Caco-2 (cell line): Measurements from ENCODE around the gene TEX19. TPM values are rescaled to one million over a fixed set of nuclear protein-coding genes. Genes with fewer than 3 reads are reported as not detected.

Experiments
- BruUV-seq: library from RNA; stranded (reverse); fragments of 400-500 nt; replicated peaks from 2 replicates; lab custom pipeline; 2021; lab: Mats Ljungman, UMichigan
- CTCF ChIA-PET: fragments of 300-600 bp; sonication (Branson Sonifier 250); formaldehyde crosslinking; loops from one replicate; lab custom pipeline; 2022; ENCODE audit warnings: antibody characterized with exemption; lab: Charles Lee
- POLR2A ChIA-PET: fragments of 300-600 bp; sonication (Branson Sonifier 250); formaldehyde crosslinking; loops from one replicate; lab custom pipeline; 2022; ENCODE audit warnings: antibody characterized with exemption; lab: Charles Lee
- DNase-seq, 2 experiments: peaks; one replicate each; pipeline versions ENCODE4 v3.0.0 to v3.0.0-alpha.2; 2020 to 2022
- H3K27me3 ChIP-seq: replicated peaks from 2 replicates; pipeline ENCODE4 v1.6.0; 2011; ENCODE audit warnings: low read length; ENCODE audit not compliant: control insufficient read depth, insufficient read depth
- H3K36me3 ChIP-seq: 2 replicates; pipeline ENCODE4 v1.5.1; 2011; ENCODE audit warnings: low read length; ENCODE audit not compliant: control insufficient read depth, insufficient read depth
- H3K4me1 ChIP-seq: fragments of 250-450 bp; sonication (Bioruptor Pico); 2 replicates; pipeline ENCODE4 v1.5.1; 2020; ENCODE audit warnings: mild to moderate bottlenecking
- H3K4me3 ChIP-seq: 2 replicates; pipeline ENCODE4 v1.5.1; 2011; ENCODE audit warnings: low read depth, mild to moderate bottlenecking, control low read depth, low read length
- H3K9me3 ChIP-seq: fragments of 250-450 bp; sonication (Bioruptor Pico); 2 replicates; pipeline ENCODE4 v1.5.1; 2020; ENCODE audit warnings: mild to moderate bottlenecking, moderate library complexity
- H3K27ac Mint-ChIP-seq: one replicate; pipeline ENCODE4 v1.8.0; 2022; ENCODE audit warnings: mixed read lengths; ENCODE audit not compliant: unreplicated experiment
- H3K27me3 Mint-ChIP-seq: one replicate; pipeline ENCODE4 v1.8.0; 2022; ENCODE audit warnings: mixed read lengths; ENCODE audit not compliant: insufficient read depth, unreplicated experiment
- H3K36me3 Mint-ChIP-seq: one replicate; pipeline ENCODE4 v1.8.0; 2022; ENCODE audit warnings: mild to moderate bottlenecking, mixed read lengths; ENCODE audit not compliant: insufficient read depth, unreplicated experiment
- H3K4me1 Mint-ChIP-seq: one replicate; pipeline ENCODE4 v1.8.0; 2022; ENCODE audit warnings: low read depth, mixed read lengths; ENCODE audit not compliant: unreplicated experiment
- H3K4me3 Mint-ChIP-seq: one replicate; pipeline ENCODE4 v1.8.0; 2022; ENCODE audit warnings: mild to moderate bottlenecking, moderate library complexity, mixed read lengths; ENCODE audit not compliant: unreplicated experiment
- H3K9me3 Mint-ChIP-seq: one replicate; pipeline ENCODE4 v1.8.0; 2022; ENCODE audit warnings: mixed read lengths; ENCODE audit not compliant: unreplicated experiment
- intact Hi-C: fragments of 100-400 bp; cut with micrococcal nuclease; formaldehyde crosslinking; loops from one replicate; pipeline ENCODE4 v1.10.0; 2022; ENCODE audit not compliant: unreplicated experiment
- total RNA-seq: library from RNA; stranded (reverse); gene quantifications from 2 replicates; pipeline ENCODE4 v1.2.3, GENCODE V29; 2022
- TF ChIP-seq, protein P1 (sequence below), 2 experiments: fragments of 200-600 bp in 1 of 2; IDR thresholded peaks; 1 replicate in 1 of 2; 2 replicates in 1 of 2; pipeline versions ENCODE4 v1.5.1 to v1.8.0; 2011 to 2022; ENCODE audit warnings: antibody characterized with exemption in 1 of 2, control low read depth in 1 of 2, inconsistent platforms in 1 of 2, low read depth in 1 of 2, low read length in 1 of 2, mild to moderate bottlenecking in 1 of 2, moderate library complexity in 1 of 2; ENCODE audit not compliant: insufficient read depth in 1 of 2, severe bottlenecking in 1 of 2, unreplicated experiment in 1 of 2

TEX19 gene
- total RNA-seq, 1 experiment from 2014 or later, result 4.2 TPM

GRCh38 chr17:82412535-82413520, 53.8 kb downstream of the TEX19 start:
- no peaks in the 10 kb centered on the region for H3K36me3 Mint-ChIP-seq
- ChIA-PET CTCF (no interaction called here), POLR2A (no interaction called here)

More at GRCh38 chr17:82412535-82413520, 53.8 kb downstream of the TEX19 start:
- H3K36me3 ChIP-seq, result peaks cover 2% of the 10 kb centered on the region; the same call in 1 of the 2 replicates
- intact Hi-C loops, result loop anchor here (5.0 kb wide), 1 partner anchor 61 kb away; no protein-coding TSS in a partner anchor
- no peaks in the 10 kb centered on the region for H3K27me3 ChIP-seq
- Mint-ChIP-seq H3K4me3 (no peak overlapping the region), H3K27me3 (no peaks in the 10 kb centered on the region), H3K9me3 (no peaks in the 10 kb centered on the region), H3K27ac (no peak overlapping the region), H3K4me1 (no peaks in the 10 kb centered on the region)
- no peak overlapping the region for H3K4me3 ChIP-seq
- TF ChIP-seq, protein P1, sequence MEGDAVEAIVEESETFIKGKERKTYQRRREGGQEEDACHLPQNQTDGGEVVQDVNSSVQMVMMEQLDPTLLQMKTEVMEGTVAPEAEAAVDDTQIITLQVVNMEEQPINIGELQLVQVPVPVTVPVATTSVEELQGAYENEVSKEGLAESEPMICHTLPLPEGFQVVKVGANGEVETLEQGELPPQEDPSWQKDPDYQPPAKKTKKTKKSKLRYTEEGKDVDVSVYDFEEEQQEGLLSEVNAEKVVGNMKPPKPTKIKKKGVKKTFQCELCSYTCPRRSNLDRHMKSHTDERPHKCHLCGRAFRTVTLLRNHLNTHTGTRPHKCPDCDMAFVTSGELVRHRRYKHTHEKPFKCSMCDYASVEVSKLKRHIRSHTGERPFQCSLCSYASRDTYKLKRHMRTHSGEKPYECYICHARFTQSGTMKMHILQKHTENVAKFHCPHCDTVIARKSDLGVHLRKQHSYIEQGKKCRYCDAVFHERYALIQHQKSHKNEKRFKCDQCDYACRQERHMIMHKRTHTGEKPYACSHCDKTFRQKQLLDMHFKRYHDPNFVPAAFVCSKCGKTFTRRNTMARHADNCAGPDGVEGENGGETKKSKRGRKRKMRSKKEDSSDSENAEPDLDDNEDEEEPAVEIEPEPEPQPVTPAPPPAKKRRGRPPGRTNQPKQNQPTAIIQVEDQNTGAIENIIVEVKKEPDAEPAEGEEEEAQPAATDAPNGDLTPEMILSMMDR (IDR thresholded peaks at IDR 0.05; ENCODE audit: insufficient read depth in 1 of 2, low read depth in 1 of 2, low read length in 1 of 2, severe bottlenecking in 1 of 2, unreplicated experiment in 1 of 2), result no peak
- H3K9me3 ChIP-seq, result no peaks in the 10 kb centered on the region
- H3K4me1 ChIP-seq, result no peaks in the 10 kb centered on the region
- DNase-seq, result no peak
- BruUV-seq, result no TSS peak

Other genes with a start within 250 kb of the TEX19 start
- gene CCDC57, start 146.4 kb upstream of the TEX19 start, total RNA-seq, result 31.0 and 32.2 TPM in 2 replicates
- gene SLC16A3, start 130.2 kb upstream of the TEX19 start, total RNA-seq, result 13.1 and 13.7 TPM in 2 replicates
- gene CSNK1D, start 85.5 kb upstream of the TEX19 start, total RNA-seq, result 196 TPM in 2 replicates
- gene CD7, start 41.6 kb upstream of the TEX19 start, total RNA-seq, result 0.37 and 0.93 TPM in 2 replicates
- 0.37 and 0.75 TPM in 2 replicates for gene SECTM1, start 25.5 kb upstream of the TEX19 start, total RNA-seq
- 0.66 and 1.3 TPM in 2 replicates for gene UTS2R, start 12.5 kb downstream of the TEX19 start, total RNA-seq
- gene HEXD, start 59.1 kb downstream of the TEX19 start, total RNA-seq, result 29.5 and 34.2 TPM in 2 replicates
- 47.2 and 51.2 TPM in 2 replicates for gene OGFOD3, start 59.3 kb downstream of the TEX19 start, total RNA-seq
- 99.6 and 99.9 TPM in 2 replicates for gene CYBC1, start 91.5 kb downstream of the TEX19 start, total RNA-seq
- gene NARF, start 99.5 kb downstream of the TEX19 start, total RNA-seq, result 62.1 and 66.1 TPM in 2 replicates
- 118 and 124 TPM in 2 replicates for gene FOXK2, start 160.5 kb downstream of the TEX19 start, total RNA-seq